Thymus (tissue), 11 donors: ENCODE results near the gene DIO1. TPM values are rescaled to one million over a fixed set of nuclear protein-coding genes. Genes with fewer than 3 reads are reported as not detected.

Source experiments
- DNase-seq, 9 donors: peaks; one replicate each; pipeline ENCODE4 v3.0.0-alpha.2; 2013; ENCODE audit warnings: low spot score in 9 of 9, low read depth in 6 of 9, missing footprints in 1 of 9
- H3K27ac ChIP-seq, 2 donors: one replicate each; pipeline ENCODE4 v1.5.1; 2013; ENCODE audit warnings: control low read depth in 1 of 2, low read depth in 1 of 2, low read length in 1 of 2, mild to moderate bottlenecking in 1 of 2, moderate library complexity in 1 of 2
- H3K27me3 ChIP-seq, 2 donors: one replicate each; pipeline ENCODE4 v1.5.1; 2013; ENCODE audit warnings: low read length in 1 of 2; ENCODE audit not compliant: control insufficient read depth in 2 of 2, insufficient read depth in 1 of 2
- H3K36me3 ChIP-seq, 2 donors: one replicate each; pipeline ENCODE4 v1.5.1; 2013; ENCODE audit warnings: low read length in 1 of 2, mild to moderate bottlenecking in 1 of 2, moderate library complexity in 1 of 2; ENCODE audit not compliant: control insufficient read depth in 2 of 2, insufficient read depth in 2 of 2
- H3K4me1 ChIP-seq, 2 donors: one replicate each; pipeline ENCODE4 v1.5.1; 2013; ENCODE audit warnings: low read length in 2 of 2; ENCODE audit not compliant: control insufficient read depth in 2 of 2, insufficient read depth in 2 of 2
- H3K4me3 ChIP-seq, 2 donors: one replicate each; pipeline ENCODE4 v1.5.1; 2013; ENCODE audit warnings: low read length in 2 of 2, control low read depth in 1 of 2, mild to moderate bottlenecking in 1 of 2
- H3K9me3 ChIP-seq, 2 donors: one replicate each; pipeline ENCODE4 v1.5.1; 2013; ENCODE audit warnings: low read length in 1 of 2, mild to moderate bottlenecking in 1 of 2; ENCODE audit not compliant: control insufficient read depth in 2 of 2, insufficient read depth in 1 of 2
- WGBS: extraction: QIAGEN DNeasy Blood & Tissue Kit; methylation state at CpG from one replicate; pipeline ENCODE4 v1.1.7; 2013; 5-methylcytosine and 5-hydroxymethylcytosine counted together
- polyA plus RNA-seq: library from polyadenylated mRNA; stranded (reverse); fragments of 200-250 nt; gene quantifications from one replicate; pipeline ENCODE4 v1.2.3, GENCODE V29; 2013
- total RNA-seq: library from RNA; stranded (reverse); fragments of 120-200 nt; gene quantifications from one replicate; pipeline ENCODE4 v1.2.4, GENCODE V29; 2013
- donor health status: healthy.

Gene DIO1
- total and polyA plus RNA-seq, 2 donors = 0.05 to 0.18 TPM

- Histone ChIP-seq H3K9me3 (no peaks in the 10 kb centered on the region), H3K27ac (no peak overlapping the region), H3K4me1 (no peaks in the 10 kb centered on the region), H3K36me3 (peaks cover 0 to 3% of the 10 kb centered on the region in 2 donors), H3K4me3 (no peak overlapping the region), H3K27me3 (no peaks in the 10 kb centered on the region)
- no peak for DNase-seq
- WGBS = 97% methylated on average over 7 of the region's 7 CpGs
These were observed 8.5 kb downstream of the DIO1 start for GRCh38 chr1:53902235-53903138.

- 97% methylated on average over 8 of the region's 8 CpGs for WGBS
- no peak overlapping the region for H3K27ac ChIP-seq
- no peaks in the 10 kb centered on the region for H3K27me3 ChIP-seq
- peaks cover 0 to 3% of the 10 kb centered on the region in 2 donors for H3K36me3 ChIP-seq
- H3K4me3 ChIP-seq = no peak overlapping the region
- H3K9me3 ChIP-seq = no peaks in the 10 kb centered on the region
- no peaks in the 10 kb centered on the region for H3K4me1 ChIP-seq
- DNase-seq = no peak
These were observed 11.5 kb downstream of the DIO1 start for GRCh38 chr1:53905509-53905908.

GRCh38 chr1:53906121-53906520, 12.1 kb downstream of the DIO1 start:
- Histone ChIP-seq H3K27ac (no peak overlapping the region), H3K4me3 (no peak overlapping the region), H3K27me3 (no peaks in the 10 kb centered on the region), H3K9me3 (no peaks in the 10 kb centered on the region), H3K36me3 (peaks cover 0 to 3% of the 10 kb centered on the region in 2 donors), H3K4me1 (no peaks in the 10 kb centered on the region)
- DNase-seq = no peak
- 97% methylated on average over 4 of the region's 4 CpGs for WGBS

- Histone ChIP-seq H3K27ac (no peak overlapping the region), H3K4me1 (no peaks in the 10 kb centered on the region), H3K4me3 (no peak overlapping the region), H3K27me3 (no peaks in the 10 kb centered on the region), H3K36me3 (peaks cover 0 to 8% of the 10 kb centered on the region in 2 donors), H3K9me3 (no peaks in the 10 kb centered on the region)
- 98% methylated on average over 3 of the region's 3 CpGs for WGBS
- DNase-seq = no peak
These were observed 16.0 kb downstream of the DIO1 start for GRCh38 chr1:53909946-53910345.

- Histone ChIP-seq H3K4me3 (no peak overlapping the region), H3K4me1 (no peaks in the 10 kb centered on the region), H3K36me3 (peaks cover 4 to 9% of the 10 kb centered on the region in 2 donors), H3K9me3 (no peaks in the 10 kb centered on the region), H3K27ac (no peak overlapping the region), H3K27me3 (no peaks in the 10 kb centered on the region)
- no peak for DNase-seq
- WGBS = 100% methylated on average over 4 of the region's 4 CpGs
These were observed 17.5 kb downstream of the DIO1 start for GRCh38 chr1:53911442-53911841.

- H3K36me3 ChIP-seq = peaks cover 4 to 9% of the 10 kb centered on the region in 2 donors
These were observed 19.5 kb downstream of the DIO1 start for GRCh38 chr1:53913352-53914033.

GRCh38 chr1:53918343-53918742, 24.4 kb downstream of the DIO1 start:
- Histone ChIP-seq H3K4me1 (no peaks in the 10 kb centered on the region), H3K27me3 (no peaks in the 10 kb centered on the region), H3K36me3 (peaks cover 12 to 23% of the 10 kb centered on the region in 2 donors), H3K9me3 (peaks cover 0 to 4% of the 10 kb centered on the region in 2 donors), H3K27ac (no peak overlapping the region), H3K4me3 (no peak overlapping the region)
- WGBS = 97% methylated on average over 5 of the region's 5 CpGs
- DNase-seq = no peak

More at GRCh38 chr1:53913352-53914033, 19.5 kb downstream of the DIO1 start:
- Histone ChIP-seq H3K4me3 (no peak overlapping the region), H3K9me3 (no peaks in the 10 kb centered on the region), H3K4me1 (no peaks in the 10 kb centered on the region), H3K27me3 (no peaks in the 10 kb centered on the region), H3K27ac (no peak overlapping the region)
- 95% methylated on average over 5 of the region's 5 CpGs for whole genome bisulfite sequencing
- no peak for DNase-seq

GRCh38 chr1:53919675-53920066, 25.7 kb downstream of the DIO1 start:
- H3K9me3 ChIP-seq = peaks cover 0 to 4% of the 10 kb centered on the region in 2 donors
- no peak for DNase-seq
- H3K4me3 ChIP-seq = no peak overlapping the region
- peaks cover 13 to 24% of the 10 kb centered on the region in 2 donors for H3K36me3 ChIP-seq
- H3K4me1 ChIP-seq = no peaks in the 10 kb centered on the region
- H3K27me3 ChIP-seq = no peaks in the 10 kb centered on the region
- no peak overlapping the region for H3K27ac ChIP-seq
- 67% methylated on average over 3 of the region's 3 CpGs for WGBS

- Histone ChIP-seq H3K27me3 (no peaks in the 10 kb centered on the region), H3K4me3 (no peak overlapping the region), H3K4me1 (no peaks in the 10 kb centered on the region), H3K27ac (no peak overlapping the region), H3K9me3 (peaks cover 0 to 5% of the 10 kb centered on the region in 2 donors), H3K36me3 (peaks cover 17 to 29% of the 10 kb centered on the region in 2 donors)
- DNase-seq = no peak
- 98% methylated on average over 2 of the region's 2 CpGs for WGBS
These were observed 33.4 kb downstream of the DIO1 start for GRCh38 chr1:53927376-53927881.
